ENCODE measurements around the gene ZFC3H1. TPM values are rescaled to one million over a fixed set of nuclear protein-coding genes. Genes with fewer than 3 reads are reported as not detected.
"Not testable (repeated sequence)": the region's sequence is repeated elsewhere in the genome, so short reads cannot be mapped to it uniquely, and the experiment has no call there.

The ZFC3H1 gene
- total and polyA plus RNA-seq, 5 donors: 12.4 to 29.5 (median 22.4) TPM

DNA sequence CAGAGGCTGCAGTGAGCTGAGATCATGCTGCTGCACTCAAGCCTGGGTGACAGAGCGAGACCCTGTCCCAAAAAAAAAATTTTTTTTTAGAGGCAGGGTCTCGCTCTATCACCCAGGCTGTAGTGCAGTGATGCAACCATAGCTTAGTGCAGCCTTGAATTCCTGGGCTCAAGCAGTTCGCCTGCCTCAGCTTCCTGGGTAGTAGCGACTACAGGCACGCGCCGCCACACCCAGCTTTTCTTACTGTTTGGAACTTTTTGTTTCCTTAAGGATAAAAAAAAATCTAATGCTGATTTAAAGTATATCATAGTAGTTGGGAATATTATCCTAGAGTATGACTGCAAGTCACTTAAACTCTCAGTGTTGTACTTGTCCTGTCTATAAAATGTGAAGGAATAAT is 29.5 kb upstream of the ZFC3H1 start:
- DNase-seq (no peak), ATAC-seq (no peak)
- no peaks in the 10 kb centered on the region for H3K27me3 ChIP-seq (ENCODE audit: control insufficient read depth, insufficient read depth)
- WGBS: 96% methylated on average over 7 of the region's 7 CpGs
- H3K9me3 ChIP-seq (ENCODE audit: control insufficient read depth, low read length): no peaks in the 10 kb centered on the region
- H3K27ac ChIP-seq (ENCODE audit: low read length): no peak overlapping the region
- H3K4me3 ChIP-seq (ENCODE audit: low read length): no peak overlapping the region
- H3K4me1 ChIP-seq (ENCODE audit: control insufficient read depth, insufficient read depth, low read length): peaks cover 4% of the 10 kb centered on the region
- intact Hi-C loops (cut with DNase I): no loop called here

DNA sequence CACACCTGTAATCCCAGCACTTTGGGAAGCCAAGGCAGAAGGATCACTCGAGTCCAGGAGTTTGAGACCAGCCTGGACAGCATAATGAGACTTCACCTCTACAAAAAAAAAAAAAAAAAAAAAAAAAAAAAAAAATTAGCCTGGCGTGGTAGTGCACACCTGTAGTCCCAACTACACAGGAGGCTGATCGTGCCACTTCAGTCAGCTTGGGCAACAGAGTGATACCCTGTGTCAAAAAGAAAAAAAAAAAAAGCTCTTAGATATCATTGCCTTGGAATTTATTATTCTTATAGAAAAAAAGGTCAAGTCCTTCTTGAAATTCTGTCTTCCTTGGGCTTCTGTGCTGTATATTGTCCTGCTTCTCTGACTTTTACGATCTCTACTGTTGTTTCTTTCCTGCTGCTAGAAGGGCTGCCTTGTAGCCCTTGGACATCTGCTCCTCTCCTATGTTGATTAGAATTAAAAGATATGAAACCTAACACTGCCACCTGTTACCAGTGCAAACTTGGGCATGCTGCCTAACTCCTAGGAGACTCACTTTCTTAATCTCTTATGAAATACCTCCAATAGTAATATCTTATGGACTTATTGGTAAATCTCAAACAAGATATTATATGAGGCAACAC is 28.0 kb upstream of the ZFC3H1 start:
- H3K27me3 ChIP-seq (ENCODE audit: control insufficient read depth, insufficient read depth): no peaks in the 10 kb centered on the region
- ATAC-seq: no peak
- intact Hi-C loops (cut with DNase I): no loop called here
- H3K4me1 ChIP-seq (ENCODE audit: control insufficient read depth, insufficient read depth, low read length): peaks cover 4% of the 10 kb centered on the region
- DNase-seq: no peak
- H3K9me3 ChIP-seq (ENCODE audit: control insufficient read depth, low read length): no peaks in the 10 kb centered on the region
- 91% methylated on average over 4 of the region's 4 CpGs for WGBS
- H3K27ac ChIP-seq (ENCODE audit: low read length): no peak overlapping the region
- H3K4me3 ChIP-seq (ENCODE audit: low read length): no peak overlapping the region

DNA sequence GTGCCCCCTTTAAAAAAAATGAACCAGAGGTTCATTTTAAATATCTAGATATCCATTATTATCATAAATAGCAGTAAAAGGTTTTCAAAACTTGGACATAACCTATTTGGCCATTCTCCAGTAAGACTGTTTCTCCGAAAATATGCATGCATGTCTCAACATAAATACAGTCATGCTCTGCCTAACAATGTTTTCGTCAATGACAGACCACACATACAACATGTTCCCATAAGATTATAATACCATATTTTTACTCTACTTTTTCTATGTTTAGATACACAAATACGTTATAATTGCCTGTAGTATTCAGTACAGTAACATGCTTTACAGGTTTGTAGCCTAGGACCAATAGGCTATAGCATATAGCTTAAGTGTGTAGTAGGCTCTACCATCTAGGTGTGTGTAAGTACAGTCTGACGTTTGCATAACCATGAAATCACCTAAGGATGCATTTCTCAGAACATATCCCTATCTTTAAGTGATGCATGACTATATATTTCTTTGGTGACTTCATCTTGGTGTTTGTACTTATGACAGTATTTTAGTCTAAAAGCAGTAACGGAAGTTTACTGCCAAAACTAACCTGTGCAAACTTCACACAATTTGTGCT is 25.4 kb upstream of the ZFC3H1 start:
- no peaks in the 10 kb centered on the region for H3K9me3 ChIP-seq (ENCODE audit: control insufficient read depth, low read length)
- peaks cover 1% of the 10 kb centered on the region for H3K4me1 ChIP-seq (ENCODE audit: control insufficient read depth, insufficient read depth, low read length)
- no peak overlapping the region for H3K4me3 ChIP-seq (ENCODE audit: low read length)
- intact Hi-C loops (cut with DNase I): loop anchor here in 1 of 4 donors (10.0 kb wide), 1 partner anchor 66 kb away; the partner anchor contains the start of gene RAB21
- H3K27me3 ChIP-seq (ENCODE audit: control insufficient read depth, insufficient read depth): no peaks in the 10 kb centered on the region
- no peak overlapping the region for H3K27ac ChIP-seq (ENCODE audit: low read length)
- DNase-seq (no peak), ATAC-seq (no peak)
- 81% methylated on average over 5 of the region's 5 CpGs for WGBS

DNA sequence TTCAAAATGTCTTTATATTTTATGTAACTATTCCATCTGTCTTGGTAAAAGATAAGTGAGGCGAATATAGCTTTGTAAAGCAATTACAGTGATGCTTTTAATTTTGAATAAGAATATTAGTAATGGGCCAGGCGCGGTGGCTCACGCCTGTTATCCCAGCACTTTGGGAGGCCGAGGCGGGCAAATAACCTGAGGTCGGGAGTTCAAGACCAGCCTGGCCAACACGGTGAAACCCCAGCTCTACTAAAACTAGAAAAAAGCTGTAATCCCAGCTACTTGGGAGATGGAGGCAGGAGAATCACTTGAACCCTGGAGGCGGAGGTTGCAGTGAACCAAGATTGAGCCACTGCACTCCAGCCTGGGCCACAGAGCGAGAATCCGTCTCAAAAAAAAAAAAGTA is 23.5 kb upstream of the ZFC3H1 start:
- WGBS: 81% methylated on average over 11 of the region's 11 CpGs

DNA sequence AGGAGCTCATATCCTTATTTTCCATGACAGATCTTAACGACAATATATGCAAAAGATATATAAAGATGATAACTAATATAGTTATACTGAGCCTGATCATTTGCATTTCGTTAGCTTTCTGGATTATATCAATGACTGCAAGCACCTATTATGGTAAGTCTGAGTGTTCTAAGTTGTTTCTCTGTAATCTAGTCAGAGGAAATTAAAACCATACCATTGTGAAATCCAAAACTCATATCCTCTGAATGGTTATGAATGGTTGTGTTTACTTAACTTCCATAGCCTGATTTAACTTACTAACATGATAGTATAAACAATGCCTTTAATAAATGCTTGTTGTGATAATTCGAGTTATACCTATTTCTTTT is 23.0 kb upstream of the ZFC3H1 start:
- DNase-seq (no peak), ATAC-seq (no peak)
- no peaks in the 10 kb centered on the region for H3K9me3 ChIP-seq (ENCODE audit: control insufficient read depth, low read length)
- no peak overlapping the region for H3K27ac ChIP-seq (ENCODE audit: low read length)
- H3K4me3 ChIP-seq (ENCODE audit: low read length): peak overlapping the region; percentile 43
- no peaks in the 10 kb centered on the region for H3K27me3 ChIP-seq (ENCODE audit: control insufficient read depth, insufficient read depth)
- intact Hi-C loops (cut with DNase I): loop anchor here in 1 of 4 donors (10.0 kb wide), 1 partner anchor 68 kb away; the partner anchor contains the start of gene RAB21
- WGBS: 10% methylated on average over 3 of the region's 3 CpGs
- no peaks in the 10 kb centered on the region for H3K4me1 ChIP-seq (ENCODE audit: control insufficient read depth, insufficient read depth, low read length)

More for the DNA sequence above, 23.5 kb upstream of the ZFC3H1 start:
- not testable (repeated sequence) for ATAC-seq; H3K27me3 ChIP-seq (ENCODE audit: control insufficient read depth, insufficient read depth); H3K9me3 ChIP-seq (ENCODE audit: control insufficient read depth, low read length); H3K27ac ChIP-seq (ENCODE audit: low read length); H3K4me1 ChIP-seq (ENCODE audit: control insufficient read depth, insufficient read depth, low read length); DNase-seq
- intact Hi-C loops (cut with DNase I): loop anchor here in 1 of 4 donors (10.0 kb wide), 1 partner anchor 68 kb away; the partner anchor contains the start of gene RAB21
- H3K4me3 ChIP-seq (ENCODE audit: low read length): peak overlapping the region; percentile 43

DNA sequence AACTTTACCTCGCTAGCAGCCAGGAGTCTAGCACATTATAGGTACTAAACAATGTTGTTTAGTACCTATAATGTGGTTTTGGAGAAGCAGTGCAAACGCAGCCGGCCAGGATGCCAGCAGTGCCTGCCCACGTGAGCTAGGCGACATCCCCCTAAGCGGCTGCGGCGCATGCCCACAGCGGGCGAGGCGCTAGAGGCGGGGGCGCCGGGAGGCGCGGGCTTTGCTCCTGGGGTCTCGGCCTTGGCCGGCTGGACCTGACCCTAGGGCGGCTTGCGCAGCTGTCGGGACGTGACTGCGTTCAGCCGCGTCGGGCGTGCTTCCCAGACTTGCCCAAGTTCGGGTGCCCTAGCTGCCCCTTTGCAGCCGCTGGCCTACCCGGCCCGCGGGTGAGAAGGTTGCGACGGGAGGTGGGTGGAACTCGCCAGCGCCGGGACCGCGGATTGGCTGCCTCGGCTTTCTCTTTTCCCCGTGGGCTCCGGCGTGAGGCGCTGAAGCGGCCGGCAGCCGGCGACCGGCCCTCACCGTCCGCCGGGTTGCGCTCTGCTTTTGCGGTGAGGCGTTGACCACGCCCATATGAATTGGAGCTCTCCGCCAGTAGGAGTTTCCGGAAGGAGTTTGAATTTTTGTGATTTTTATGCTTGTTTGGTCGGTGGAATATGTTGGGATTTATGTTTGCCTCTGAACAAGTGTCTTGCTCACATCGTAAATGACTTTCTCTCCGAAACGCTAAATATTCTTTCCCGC is 22.4 kb upstream of the ZFC3H1 start, which contains the start of gene TMEM19:
Gene TMEM19, plus strand, starts transcription at position 169 of the 744 bp plus-strand sequence. CDS start 599 bp downstream, outside the sequence.
- under 1% methylated on average over 63 of the region's 63 CpGs for WGBS
- peak within 1 kb of the TSS; percentile 43 for H3K4me3 ChIP-seq (ENCODE audit: low read length)
- peak within 1 kb of the TSS; percentile 79 for H3K27ac ChIP-seq (ENCODE audit: low read length)
- intact Hi-C loops (cut with DNase I): loop anchor here in 1 of 4 donors (10.0 kb wide), 1 partner anchor 69 kb away; the partner anchor contains the start of gene RAB21
- H3K9me3 ChIP-seq (ENCODE audit: control insufficient read depth, low read length): no peaks in the 10 kb centered on the region
- H3K4me1 ChIP-seq (ENCODE audit: control insufficient read depth, insufficient read depth, low read length): no peaks in the 10 kb centered on the region
- no peaks in the 10 kb centered on the region for H3K27me3 ChIP-seq (ENCODE audit: control insufficient read depth, insufficient read depth)
- ATAC-seq: peak; percentile 100
- peak; percentile 92 to 97 (median 96) for DNase-seq

DNA sequence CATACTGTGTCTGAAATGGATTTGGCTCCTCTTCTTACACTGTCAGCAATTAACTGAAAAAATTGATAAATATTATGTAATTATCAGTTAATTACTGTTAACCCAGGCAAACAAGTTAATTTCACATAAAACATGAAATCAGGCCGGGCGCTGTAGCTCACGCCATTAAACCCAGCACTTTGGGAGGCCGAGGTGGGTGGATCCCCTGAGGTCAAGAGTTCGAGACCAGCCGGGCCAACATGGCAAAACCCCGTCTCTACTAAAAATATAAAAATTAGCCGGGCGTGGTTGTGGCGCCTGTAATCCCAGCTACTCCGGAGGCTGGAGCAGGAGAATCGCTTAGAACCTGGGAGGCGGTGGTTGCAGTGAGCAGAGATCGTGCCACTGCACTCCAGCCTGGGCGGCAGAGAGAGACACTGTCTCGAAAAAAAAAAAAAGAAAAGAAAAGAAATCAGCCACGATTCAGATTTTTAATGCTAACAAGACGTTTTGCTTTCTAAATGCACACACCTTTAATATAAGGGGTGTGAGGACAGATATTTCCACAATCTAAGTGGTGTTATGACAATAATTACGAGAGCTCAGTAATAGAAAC is 21.8 kb upstream of the ZFC3H1 start:
- no peak for ATAC-seq
- H3K27ac ChIP-seq (ENCODE audit: low read length): no peak overlapping the region

DNA sequence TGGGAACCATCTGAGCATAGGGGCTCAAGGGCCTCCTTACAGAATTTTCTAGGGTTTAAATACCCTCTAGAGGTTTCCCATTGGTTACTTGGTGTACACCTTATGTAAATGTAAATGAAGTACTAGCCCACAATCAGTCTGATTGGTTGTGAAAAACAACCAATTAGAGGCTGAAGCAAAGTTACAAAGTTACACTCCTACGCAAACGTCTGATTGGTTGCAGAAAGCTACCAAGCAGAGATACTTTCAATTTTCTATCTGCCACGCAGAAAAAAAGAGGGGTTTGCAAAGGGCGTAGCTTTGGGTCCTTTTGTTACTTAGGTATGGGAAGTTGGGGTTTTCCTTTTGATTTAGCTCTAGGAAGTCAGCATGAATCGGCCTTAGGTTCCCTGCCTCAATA is 20.4 kb upstream of the ZFC3H1 start:
- Histone ChIP-seq H3K27ac (ENCODE audit: low read length) (no peak overlapping the region), H3K27me3 (ENCODE audit: control insufficient read depth, insufficient read depth) (no peaks in the 10 kb centered on the region), H3K4me1 (ENCODE audit: control insufficient read depth, insufficient read depth, low read length) (no peaks in the 10 kb centered on the region), H3K4me3 (ENCODE audit: low read length) (no peak overlapping the region), H3K9me3 (ENCODE audit: control insufficient read depth, low read length) (no peaks in the 10 kb centered on the region)
- ATAC-seq (no peak), DNase-seq (no peak)
- intact Hi-C loops (cut with DNase I): loop anchor here in 1 of 4 donors (10.0 kb wide), 1 partner anchor 71 kb away; the partner anchor contains the start of gene RAB21
- 70% methylated on average over 5 of the region's 5 CpGs for WGBS

More for the DNA sequence above, 21.8 kb upstream of the ZFC3H1 start:
- WGBS: 25% methylated on average over 19 of the region's 19 CpGs
- peak in 1 of 3 donors; percentile 51 for DNase-seq
- Histone ChIP-seq H3K4me3 (ENCODE audit: low read length) (peak overlapping the region; percentile 43), H3K27me3 (ENCODE audit: control insufficient read depth, insufficient read depth) (no peaks in the 10 kb centered on the region), H3K9me3 (ENCODE audit: control insufficient read depth, low read length) (no peaks in the 10 kb centered on the region), H3K4me1 (ENCODE audit: control insufficient read depth, insufficient read depth, low read length) (no peaks in the 10 kb centered on the region)
- intact Hi-C loops (cut with DNase I): loop anchor here in 1 of 4 donors (10.0 kb wide), 1 partner anchor 69 kb away; the partner anchor contains the start of gene RAB21

DNA sequence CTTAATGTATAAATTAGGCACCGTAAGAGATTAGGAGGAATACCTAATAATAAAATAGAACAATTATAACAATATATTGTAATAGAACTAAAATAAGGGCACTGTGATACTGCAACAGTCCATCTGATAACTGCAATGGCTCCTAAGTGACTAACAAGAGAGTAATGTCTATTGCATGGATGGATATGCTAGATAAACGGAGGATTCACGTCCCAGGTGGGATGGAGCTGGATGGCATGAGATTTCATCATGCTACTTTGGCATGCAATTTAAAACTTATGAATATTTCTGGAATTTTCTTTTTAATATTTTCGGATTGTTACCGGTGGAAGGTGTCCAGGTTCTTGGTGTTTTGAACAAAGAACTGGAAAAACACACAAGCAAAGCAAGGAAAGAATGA is 20.0 kb upstream of the ZFC3H1 start:
- 90% methylated on average over 5 of the region's 5 CpGs for WGBS
- ATAC-seq: no peak
- DNase-seq: no peak
- Histone ChIP-seq H3K4me1 (ENCODE audit: control insufficient read depth, insufficient read depth, low read length) (no peaks in the 10 kb centered on the region), H3K9me3 (ENCODE audit: control insufficient read depth, low read length) (no peaks in the 10 kb centered on the region), H3K4me3 (ENCODE audit: low read length) (no peak overlapping the region), H3K27ac (ENCODE audit: low read length) (no peak overlapping the region), H3K27me3 (ENCODE audit: control insufficient read depth, insufficient read depth) (no peaks in the 10 kb centered on the region)
- intact Hi-C loops (cut with DNase I): loop anchor here in 1 of 4 donors (10.0 kb wide), 1 partner anchor 71 kb away; the partner anchor contains the start of gene RAB21

DNA sequence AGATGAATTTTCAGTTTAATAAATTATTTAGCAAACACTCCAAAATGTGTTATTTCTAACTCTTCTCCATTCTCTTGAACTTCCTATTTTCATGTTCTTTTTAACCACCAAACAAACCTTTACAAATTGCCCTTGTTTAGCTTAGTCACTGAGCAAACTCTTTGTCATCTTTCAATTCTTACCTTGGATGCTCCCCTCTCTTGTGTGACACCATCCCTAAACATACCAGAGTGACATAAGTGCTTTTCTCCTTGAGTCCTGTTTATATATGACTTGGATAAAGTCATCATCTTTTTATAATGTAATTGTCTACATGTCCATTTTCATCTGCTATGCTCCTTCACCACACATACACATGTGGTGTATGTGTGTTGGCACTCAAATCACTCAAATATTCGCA is 18.8 kb upstream of the ZFC3H1 start:
- H3K27ac ChIP-seq (ENCODE audit: low read length): no peak overlapping the region
- no peak overlapping the region for H3K4me3 ChIP-seq (ENCODE audit: low read length)
- ATAC-seq (no peak), DNase-seq (no peak)
- H3K9me3 ChIP-seq (ENCODE audit: control insufficient read depth, low read length): no peaks in the 10 kb centered on the region
- H3K27me3 ChIP-seq (ENCODE audit: control insufficient read depth, insufficient read depth): no peaks in the 10 kb centered on the region
- H3K4me1 ChIP-seq (ENCODE audit: control insufficient read depth, insufficient read depth, low read length): no peaks in the 10 kb centered on the region
- 94% methylated on average over 1 of the region's 1 CpG for WGBS
- intact Hi-C loops (cut with DNase I): loop anchor here in 1 of 4 donors (10.0 kb wide), 1 partner anchor 72 kb away; the partner anchor contains the start of gene RAB21
